HG03108 (cell line): ENCODE results near the gene GPR132.
"Not testable (repeated sequence)": the region's sequence is repeated elsewhere in the genome, so short reads cannot be mapped to it uniquely, and the experiment has no call there.

Experiments
- ATAC-seq: cut with Tn5 transposase; IDR thresholded peaks from one replicate; pipeline ENCODE4 v1.9.1; 2021; ENCODE audit warnings: moderate library complexity; ENCODE audit not compliant: unreplicated experiment

The GPR132 gene

GRCh38 chr14:105076296-105076804 is 11.1 kb upstream of the GPR132 start:
- no peak for ATAC-seq

- peak; percentile 74 for ATAC-seq
These were observed 10.4 kb upstream of the GPR132 start for GRCh38 chr14:105075379-105076295.

GRCh38 chr14:105074601-105075053 is 9.4 kb upstream of the GPR132 start:
- no peak for ATAC-seq

- ATAC-seq, result no peak
These were observed 8.7 kb upstream of the GPR132 start for GRCh38 chr14:105073720-105074600.

GRCh38 chr14:105072892-105073719 is 7.9 kb upstream of the GPR132 start:
- ATAC-seq, result no peak

GRCh38 chr14:105072381-105072861 is 7.2 kb upstream of the GPR132 start:
- ATAC-seq, result no peak

- ATAC-seq, result no peak
These were observed 6.7 kb upstream of the GPR132 start for GRCh38 chr14:105071942-105072341.

- no peak for ATAC-seq
These were observed 6.1 kb upstream of the GPR132 start for GRCh38 chr14:105071326-105071725.

GRCh38 chr14:105070760-105071137 is 5.5 kb upstream of the GPR132 start:
- no peak for ATAC-seq

GRCh38 chr14:105069871-105070759 is 4.9 kb upstream of the GPR132 start:
- peak; percentile 31 for ATAC-seq

GRCh38 chr14:105069522-105069870 is 4.3 kb upstream of the GPR132 start:
- ATAC-seq, result no peak

GRCh38 chr14:105068818-105069217 is 3.6 kb upstream of the GPR132 start:
- ATAC-seq, result no peak

GRCh38 chr14:105067969-105068301 is 2.7 kb upstream of the GPR132 start:
- ATAC-seq, result no peak

- ATAC-seq, result no peak
These were observed 2.1 kb upstream of the GPR132 start for GRCh38 chr14:105067140-105067968.

GRCh38 chr14:105066240-105067071 is 1.2 kb upstream of the GPR132 start:
- no peak for ATAC-seq

GRCh38 chr14:105064721-105065143 is 498 bp downstream of the GPR132 start:
- ATAC-seq, result no peak

GRCh38 chr14:105064001-105064400 is 1.2 kb downstream of the GPR132 start:
- ATAC-seq, result no peak

- not testable (repeated sequence) for ATAC-seq
These were observed 1.7 kb downstream of the GPR132 start for GRCh38 chr14:105063506-105063905.
